GM10266 (cell line): ENCODE measurements around the gene PABPC5.

ENCODE experiments used
- DNase-seq: peaks from one replicate; pipeline ENCODE4 v3.0.0; 2012; ENCODE audit errors: extremely low spot score
- CTCF ChIP-seq: IDR thresholded peaks from 2 replicates; pipeline ENCODE4 v1.5.1; 2012; ENCODE audit warnings: mild to moderate bottlenecking, low read depth; ENCODE audit not compliant: control insufficient read depth, insufficient read depth; ENCODE audit errors: missing control alignments

Gene PABPC5

GRCh38 chrX:91434351-91435168 lies at the start of gene PABPC5:
Gene PABPC5, plus strand, starts transcription at chrX:91434839. Its CDS starts 739 bp downstream, at chrX:91435578.
- no peak for DNase-seq
- TF ChIP-seq CTCF, result no peak

GRCh38 chrX:91389026-91389425 lies 45.6 kb upstream of the PABPC5 start:
- DNase-seq, result no peak
- TF ChIP-seq CTCF, result no peak

- DNase-seq, result no peak
- TF ChIP-seq CTCF, result no peak
Measured at GRCh38 chrX:91414713-91415112, 19.9 kb upstream of the PABPC5 start.

- TF ChIP-seq CTCF, result no peak
- DNase-seq, result no peak
Measured at GRCh38 chrX:91435395-91435794, 756 bp downstream of the PABPC5 start.
